WERI-Rb-1 (cell line): ENCODE measurements around the gene CCBE1.

Experiments used
- DNase-seq: peaks from one replicate; pipeline ENCODE4 v3.0.0-alpha.2; 2020
- H3K27ac ChIP-seq: fragments of 250-450 bp; sonication (Bioruptor Pico); 2 replicates; pipeline ENCODE4 v1.5.1; 2020; ENCODE audit warnings: mild to moderate bottlenecking, moderate library complexity
- H3K27me3 ChIP-seq: fragments of 250-450 bp; sonication (Bioruptor Pico); 2 replicates; pipeline ENCODE4 v1.5.1; 2021; ENCODE audit warnings: mild to moderate bottlenecking, low read depth, moderate library complexity; ENCODE audit not compliant: insufficient read depth, severe bottlenecking
- H3K36me3 ChIP-seq: fragments of 250-450 bp; sonication (Bioruptor Pico); 2 replicates; pipeline ENCODE4 v1.5.1; 2020; ENCODE audit warnings: mild to moderate bottlenecking, moderate library complexity
- H3K4me3 ChIP-seq: 2 replicates; pipeline ENCODE4 v1.5.1; 2011; ENCODE audit warnings: low read depth, mild to moderate bottlenecking, control low read depth, low read length
- H3K9me3 ChIP-seq: fragments of 250-450 bp; sonication (Bioruptor Pico); 2 replicates; pipeline ENCODE4 v1.5.1; 2021; ENCODE audit warnings: mild to moderate bottlenecking, moderate library complexity; ENCODE audit not compliant: severe bottlenecking
- TF ChIP-seq, protein P1 (sequence below): IDR thresholded peaks from 2 replicates; pipeline ENCODE4 v1.5.1; 2011; ENCODE audit warnings: low read depth, mild to moderate bottlenecking, control low read depth, inconsistent platforms, low read length

CCBE1 gene

DNA sequence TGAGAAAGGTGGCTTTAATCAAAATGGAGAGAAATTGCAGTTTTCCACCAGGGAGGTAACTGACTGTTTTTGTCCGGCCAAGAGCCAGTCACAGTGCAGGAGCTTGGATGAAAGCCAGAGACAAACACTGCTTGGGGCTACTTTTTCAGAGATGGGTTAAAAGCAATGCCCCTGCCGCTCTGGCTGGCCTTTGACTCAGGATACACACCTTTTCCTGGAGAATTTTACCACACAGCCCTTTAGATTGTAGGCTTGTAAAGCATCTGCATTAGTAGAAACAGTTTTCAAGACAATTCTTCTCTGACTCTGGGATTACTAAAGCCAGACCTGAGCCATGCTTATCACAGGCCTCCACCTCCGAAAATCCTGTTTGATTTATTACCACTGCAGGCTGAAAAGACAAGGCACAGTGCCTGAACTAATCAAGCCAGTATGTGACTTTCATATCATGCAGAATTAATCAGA is 79.7 kb downstream of the CCBE1 start:
- H3K36me3 ChIP-seq: no peaks in the 10 kb centered on the region
- H3K4me3 ChIP-seq: no peak overlapping the region
- H3K9me3 ChIP-seq: no peaks in the 10 kb centered on the region
- TF ChIP-seq, protein P1, sequence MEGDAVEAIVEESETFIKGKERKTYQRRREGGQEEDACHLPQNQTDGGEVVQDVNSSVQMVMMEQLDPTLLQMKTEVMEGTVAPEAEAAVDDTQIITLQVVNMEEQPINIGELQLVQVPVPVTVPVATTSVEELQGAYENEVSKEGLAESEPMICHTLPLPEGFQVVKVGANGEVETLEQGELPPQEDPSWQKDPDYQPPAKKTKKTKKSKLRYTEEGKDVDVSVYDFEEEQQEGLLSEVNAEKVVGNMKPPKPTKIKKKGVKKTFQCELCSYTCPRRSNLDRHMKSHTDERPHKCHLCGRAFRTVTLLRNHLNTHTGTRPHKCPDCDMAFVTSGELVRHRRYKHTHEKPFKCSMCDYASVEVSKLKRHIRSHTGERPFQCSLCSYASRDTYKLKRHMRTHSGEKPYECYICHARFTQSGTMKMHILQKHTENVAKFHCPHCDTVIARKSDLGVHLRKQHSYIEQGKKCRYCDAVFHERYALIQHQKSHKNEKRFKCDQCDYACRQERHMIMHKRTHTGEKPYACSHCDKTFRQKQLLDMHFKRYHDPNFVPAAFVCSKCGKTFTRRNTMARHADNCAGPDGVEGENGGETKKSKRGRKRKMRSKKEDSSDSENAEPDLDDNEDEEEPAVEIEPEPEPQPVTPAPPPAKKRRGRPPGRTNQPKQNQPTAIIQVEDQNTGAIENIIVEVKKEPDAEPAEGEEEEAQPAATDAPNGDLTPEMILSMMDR: no peak
- H3K27ac ChIP-seq: peak overlapping the region; percentile 32
- DNase-seq: peak; percentile 77
- H3K27me3 ChIP-seq: no peaks in the 10 kb centered on the region

DNA sequence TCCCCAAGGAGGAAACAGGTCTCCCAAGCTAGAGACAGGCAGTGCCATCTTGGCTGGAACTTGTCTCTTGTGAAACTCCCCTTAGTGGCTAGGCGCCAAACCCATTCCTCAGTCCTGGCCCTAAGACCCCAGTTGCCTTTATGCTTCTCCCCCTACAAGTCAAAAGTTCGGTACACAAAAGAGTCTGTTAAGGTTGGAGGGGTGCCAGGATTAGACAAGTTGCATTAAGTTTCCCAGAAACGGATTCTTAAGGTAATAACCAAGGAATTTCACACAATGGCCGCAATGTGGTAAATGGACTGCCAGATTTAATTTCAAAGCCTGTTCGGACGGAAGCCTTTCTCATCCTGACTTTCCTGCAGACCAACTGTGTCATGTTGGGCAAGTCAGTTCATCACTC is 80.7 kb downstream of the CCBE1 start:
- H3K36me3 ChIP-seq: no peaks in the 10 kb centered on the region
- DNase-seq: no peak
- no peaks in the 10 kb centered on the region for H3K27me3 ChIP-seq
- TF ChIP-seq, protein P1: no peak
- H3K4me3 ChIP-seq: no peak overlapping the region
- H3K27ac ChIP-seq: no peak overlapping the region
- H3K9me3 ChIP-seq: no peaks in the 10 kb centered on the region

DNA sequence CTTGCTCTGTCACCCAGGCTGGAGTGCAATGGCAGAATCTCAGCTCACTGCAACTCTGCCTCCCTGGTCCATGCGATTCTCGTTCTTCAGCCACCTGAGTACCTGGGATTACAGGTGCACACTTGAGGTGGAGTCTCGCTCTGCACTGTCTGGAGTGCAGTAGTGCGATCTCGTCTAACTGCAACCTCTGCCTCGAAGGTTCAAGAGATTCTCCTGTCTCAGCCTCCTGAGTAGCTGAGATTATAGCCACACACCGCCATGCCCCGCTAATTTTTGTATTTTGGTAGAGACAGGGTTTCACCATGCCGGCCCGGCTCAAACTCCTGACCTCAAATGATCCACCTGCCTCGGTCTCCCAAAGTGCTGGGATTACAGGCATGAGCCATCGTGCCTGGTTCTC is 83.3 kb downstream of the CCBE1 start:
- no peak overlapping the region for H3K27ac ChIP-seq
- H3K4me3 ChIP-seq: no peak overlapping the region
- no peaks in the 10 kb centered on the region for H3K27me3 ChIP-seq
- H3K9me3 ChIP-seq: no peaks in the 10 kb centered on the region
- no peak for DNase-seq
- H3K36me3 ChIP-seq: no peaks in the 10 kb centered on the region
- TF ChIP-seq, protein P1: no peak

DNA sequence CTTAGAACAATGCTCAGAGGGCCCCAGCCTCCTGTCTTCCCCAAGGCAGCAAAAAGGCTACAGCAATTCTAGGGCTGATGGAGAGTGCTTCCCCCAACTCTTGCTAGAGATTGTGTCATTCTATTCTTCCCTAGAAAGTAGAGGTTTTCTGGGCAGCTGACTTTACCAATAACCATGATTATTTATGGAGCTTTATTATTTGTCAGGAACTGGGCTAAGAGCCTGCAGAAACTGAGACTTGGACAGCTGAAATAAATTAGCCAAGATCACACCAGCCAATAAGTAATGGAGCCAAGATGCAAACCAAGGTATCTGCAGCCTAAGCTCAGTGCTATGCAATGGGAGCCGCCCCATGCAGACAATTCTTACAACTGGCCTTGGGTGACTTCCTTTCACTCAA is 84.8 kb downstream of the CCBE1 start:
- no peaks in the 10 kb centered on the region for H3K36me3 ChIP-seq
- no peaks in the 10 kb centered on the region for H3K9me3 ChIP-seq
- no peak overlapping the region for H3K4me3 ChIP-seq
- TF ChIP-seq, protein P1: no peak
- no peak overlapping the region for H3K27ac ChIP-seq
- no peak for DNase-seq
- no peaks in the 10 kb centered on the region for H3K27me3 ChIP-seq

DNA sequence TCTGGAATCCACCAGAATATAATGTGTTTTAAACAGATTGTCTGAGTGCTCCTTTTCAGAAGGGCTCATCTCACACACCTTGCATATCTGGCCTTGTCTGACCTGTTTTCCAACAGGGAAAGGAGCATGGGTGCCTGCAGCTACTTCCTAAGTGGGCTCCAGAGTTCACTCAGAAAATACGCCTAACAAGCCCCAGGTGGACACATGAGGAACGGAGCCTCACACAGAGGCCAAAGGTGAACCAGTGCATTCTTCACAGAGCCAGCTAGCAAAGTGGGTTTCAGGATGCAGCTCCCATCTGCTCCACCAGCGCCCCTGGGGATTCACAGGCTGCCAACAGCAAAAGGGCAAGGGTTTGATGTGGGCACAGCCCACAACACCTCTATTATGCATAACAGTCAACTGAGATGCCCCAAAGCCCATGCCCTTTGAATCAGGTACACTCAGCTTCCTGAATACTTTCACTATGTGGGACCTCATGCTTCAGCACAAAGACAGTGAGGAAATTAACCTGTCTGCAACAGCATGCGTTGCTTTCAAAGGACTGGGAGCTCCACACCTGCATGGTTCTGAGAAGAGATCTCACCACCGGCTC is 86.6 kb downstream of the CCBE1 start:
- Histone ChIP-seq H3K36me3 (no peaks in the 10 kb centered on the region), H3K9me3 (peaks cover 3% of the 10 kb centered on the region), H3K27me3 (no peaks in the 10 kb centered on the region), H3K27ac (no peak overlapping the region), H3K4me3 (no peak overlapping the region)
- TF ChIP-seq, protein P1: no peak
- no peak for DNase-seq

DNA sequence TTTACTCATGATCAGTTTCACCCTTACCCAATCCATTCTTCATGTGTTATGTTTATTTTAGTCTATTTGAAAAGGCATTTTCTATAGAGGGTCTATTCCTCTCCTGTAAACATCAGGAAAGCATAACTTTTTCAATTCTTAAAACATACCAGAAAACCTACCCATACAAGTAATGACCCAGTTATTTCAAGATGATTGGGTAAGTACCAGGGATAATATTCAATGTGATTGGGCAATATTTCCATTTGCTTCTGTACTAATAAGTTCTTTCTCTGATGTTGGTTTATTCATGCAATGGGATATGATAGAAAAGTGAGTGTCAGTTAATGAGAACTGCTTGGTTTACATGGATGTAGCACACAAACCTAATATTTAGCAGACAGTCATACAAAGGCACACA is 87.6 kb downstream of the CCBE1 start:
- no peaks in the 10 kb centered on the region for H3K36me3 ChIP-seq
- no peak overlapping the region for H3K27ac ChIP-seq
- no peaks in the 10 kb centered on the region for H3K27me3 ChIP-seq
- TF ChIP-seq, protein P1: no peak
- H3K9me3 ChIP-seq: peaks cover 3% of the 10 kb centered on the region
- H3K4me3 ChIP-seq: no peak overlapping the region
- DNase-seq: no peak
